GM12878 (cell line): ENCODE data around the gene POLR2L. TPM values are rescaled to one million over a fixed set of nuclear protein-coding genes. Genes with fewer than 3 reads are reported as not detected.

Source experiments
- ATF3 ChIP-seq: IDR thresholded peaks from 2 replicates; pipeline ENCODE4 v1.6.1; 2011; ENCODE audit warnings: low read depth, mild to moderate bottlenecking, low read length, moderate library complexity, borderline replicate concordance; ENCODE audit errors: extremely low read depth
- BACH1 ChIP-seq: fragments of 450-650 bp; IDR thresholded peaks from 2 replicates; pipeline ENCODE4 v1.6.1; 2017; ENCODE audit warnings: mild to moderate bottlenecking, borderline replicate concordance
- CEBPB ChIP-seq, 2 experiments: fragments of 150-350 bp in 1 of 2; IDR thresholded peaks; 2 replicates each; pipeline ENCODE4 v1.6.1; 2012 to 2014; ENCODE audit warnings: low read depth in 2 of 2, low read length in 2 of 2, borderline replicate concordance in 1 of 2, inconsistent platforms in 1 of 2
- CHD4 ChIP-seq: fragments of 200-600 bp; sonication (generic); IDR thresholded peaks from 2 replicates; pipeline ENCODE4 v1.6.1; 2016; ENCODE audit warnings: mild to moderate bottlenecking
- DPF2 ChIP-seq: fragments of 450-650 bp; IDR thresholded peaks from 2 replicates; pipeline ENCODE4 v1.6.1; 2017; ENCODE audit warnings: mild to moderate bottlenecking
- IRF4 ChIP-seq: IDR thresholded peaks from 2 replicates; pipeline ENCODE4 v1.6.1; 2011; ENCODE audit warnings: low read depth, low read length
- NFYB ChIP-seq: IDR thresholded peaks from 2 replicates; pipeline ENCODE4 v1.6.1; 2011; ENCODE audit warnings: low read depth, mild to moderate bottlenecking, low read length, improper control_type of control experiment, moderate library complexity; ENCODE audit not compliant: insufficient read depth
- NKRF ChIP-seq: fragments of 450-650 bp; conservative IDR thresholded peaks from 2 replicates; pipeline ENCODE4 v1.6.1; 2017; ENCODE audit warnings: mild to moderate bottlenecking, moderate library complexity
- NR2C2 ChIP-seq: IDR thresholded peaks from 2 replicates; pipeline ENCODE4 v1.6.1; 2011; ENCODE audit warnings: borderline replicate concordance, low read depth; ENCODE audit not compliant: control insufficient read depth, insufficient read length
- POU2F2 ChIP-seq: IDR thresholded peaks from 3 replicates; pipeline ENCODE4 v1.6.1; 2011; ENCODE audit warnings: low read depth, mild to moderate bottlenecking, low read length, borderline replicate concordance
- SIX5 ChIP-seq: IDR thresholded peaks from 2 replicates; pipeline ENCODE4 v1.6.1; 2011; ENCODE audit warnings: mild to moderate bottlenecking, low read depth, low read length, moderate library complexity; ENCODE audit not compliant: severe bottlenecking
- SUZ12 ChIP-seq: fragments of 200-600 bp; sonication (generic); IDR thresholded peaks from one replicate; pipeline ENCODE4 v1.6.1; 2018; ENCODE audit warnings: antibody characterized with exemption, mild to moderate bottlenecking; ENCODE audit not compliant: unreplicated experiment
- TARDBP ChIP-seq: IDR thresholded peaks from 2 replicates; pipeline ENCODE4 v1.6.1; 2016; ENCODE audit warnings: borderline replicate concordance
- YY1 ChIP-seq: IDR thresholded peaks from 2 replicates; pipeline ENCODE4 v1.6.1; 2011; ENCODE audit warnings: low read depth, mild to moderate bottlenecking, low read length
- ZNF687 ChIP-seq: fragments of 450-650 bp; IDR thresholded peaks from 2 replicates; pipeline ENCODE4 v1.6.1; 2017; ENCODE audit warnings: mild to moderate bottlenecking, moderate library complexity
- ZSCAN29 ChIP-seq: fragments of 450-650 bp; IDR thresholded peaks from 2 replicates; pipeline ENCODE4 v1.6.1; 2017; ENCODE audit warnings: mild to moderate bottlenecking, moderate library complexity
- polyA plus RNA-seq, 11 experiments: library from polyadenylated mRNA; depleted of rRNA in 4 of 11; unstranded in 6 of 11; stranded (reverse) in 5 of 11; fragments of >200 nt; fragmentation: Nextera tagmentation in 4 of 11; fragmentation: Illumina TruSeq in 1 of 11; extraction: Ambion mirVana in 4 of 11; extraction: Trizol in 1 of 11; gene quantifications; 1 replicate in 1 of 11; 2 replicates in 10 of 11; pipeline versions ENCODE4 v1.2.1 to v1.2.3, GENCODE V29; 2011 to 2016; ENCODE audit warnings: inconsistent platforms in 2 of 11, missing spikeins in 2 of 11, low read depth in 1 of 11
- total RNA-seq, 4 experiments: library from RNA; depleted of rRNA in 3 of 4; stranded (reverse); fragments of >200 nt in 3 of 4; fragmentation: Illumina TruSeq in 1 of 4; extraction: Trizol in 1 of 4; gene quantifications; 2 replicates each; pipeline versions ENCODE4 v1.2.1 to v1.2.3, GENCODE V29; 2013 to 2021
- TF ChIP-seq, protein P1 (sequence below): fragments of 450-650 bp; IDR thresholded peaks from 2 replicates; pipeline ENCODE4 v1.6.1; 2017; ENCODE audit warnings: mild to moderate bottlenecking, moderate library complexity

The POLR2L gene
- total and polyA plus RNA-seq, 10 of the 15 experiments (the other 5 are each of a cell fraction or from before 2014, with no cell fraction given): 23.1 to 497 (median 125) TPM

GRCh38 chr11:819129-819931, 23.0 kb downstream of the POLR2L start (continued):
- TF ChIP-seq ZNF687 (peak; percentile 88), NR2C2 (no peak), POU2F2 (peak; percentile 70; the same call in 2 of the 3 replicates), YY1 (0 out of 2 replicates have a peak, but pooled peaks have one; percentile 21), TARDBP (no peak), ZSCAN29 (no peak), SIX5 (no peak), NKRF (peak; percentile 87), DPF2 (peak; percentile 86), ATF3 (no peak), SUZ12 (no peak), NFYB (peak; percentile 79; the same call in 1 of the 2 replicates), CEBPB (IDR thresholded peaks at IDR 0.05; ENCODE audit: borderline replicate concordance in 1 of 2, low read depth in 2 of 2, low read length in 2 of 2) (no peak), BACH1 (peak; percentile 92), CHD4 (no peak), IRF4 (no peak)
- TF ChIP-seq, protein P1, sequence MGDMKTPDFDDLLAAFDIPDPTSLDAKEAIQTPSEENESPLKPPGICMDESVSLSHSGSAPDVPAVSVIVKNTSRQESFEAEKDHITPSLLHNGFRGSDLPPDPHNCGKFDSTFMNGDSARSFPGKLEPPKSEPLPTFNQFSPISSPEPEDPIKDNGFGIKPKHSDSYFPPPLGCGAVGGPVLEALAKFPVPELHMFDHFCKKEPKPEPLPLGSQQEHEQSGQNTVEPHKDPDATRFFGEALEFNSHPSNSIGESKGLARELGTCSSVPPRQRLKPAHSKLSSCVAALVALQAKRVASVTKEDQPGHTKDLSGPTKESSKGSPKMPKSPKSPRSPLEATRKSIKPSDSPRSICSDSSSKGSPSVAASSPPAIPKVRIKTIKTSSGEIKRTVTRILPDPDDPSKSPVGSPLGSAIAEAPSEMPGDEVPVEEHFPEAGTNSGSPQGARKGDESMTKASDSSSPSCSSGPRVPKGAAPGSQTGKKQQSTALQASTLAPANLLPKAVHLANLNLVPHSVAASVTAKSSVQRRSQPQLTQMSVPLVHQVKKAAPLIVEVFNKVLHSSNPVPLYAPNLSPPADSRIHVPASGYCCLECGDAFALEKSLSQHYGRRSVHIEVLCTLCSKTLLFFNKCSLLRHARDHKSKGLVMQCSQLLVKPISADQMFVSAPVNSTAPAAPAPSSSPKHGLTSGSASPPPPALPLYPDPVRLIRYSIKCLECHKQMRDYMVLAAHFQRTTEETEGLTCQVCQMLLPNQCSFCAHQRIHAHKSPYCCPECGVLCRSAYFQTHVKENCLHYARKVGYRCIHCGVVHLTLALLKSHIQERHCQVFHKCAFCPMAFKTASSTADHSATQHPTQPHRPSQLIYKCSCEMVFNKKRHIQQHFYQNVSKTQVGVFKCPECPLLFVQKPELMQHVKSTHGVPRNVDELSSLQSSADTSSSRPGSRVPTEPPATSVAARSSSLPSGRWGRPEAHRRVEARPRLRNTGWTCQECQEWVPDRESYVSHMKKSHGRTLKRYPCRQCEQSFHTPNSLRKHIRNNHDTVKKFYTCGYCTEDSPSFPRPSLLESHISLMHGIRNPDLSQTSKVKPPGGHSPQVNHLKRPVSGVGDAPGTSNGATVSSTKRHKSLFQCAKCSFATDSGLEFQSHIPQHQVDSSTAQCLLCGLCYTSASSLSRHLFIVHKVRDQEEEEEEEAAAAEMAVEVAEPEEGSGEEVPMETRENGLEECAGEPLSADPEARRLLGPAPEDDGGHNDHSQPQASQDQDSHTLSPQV: no peak
